GM12873 (cell line): Measurements from ENCODE around the gene RBM23.

Source experiments
- CTCF ChIP-seq: IDR thresholded peaks from 2 replicates; pipeline ENCODE4 v1.5.1; 2012; ENCODE audit warnings: low read depth, mild to moderate bottlenecking, moderate library complexity, low read length, control low read depth; ENCODE audit not compliant: insufficient read depth; ENCODE audit errors: missing control alignments

Gene RBM23

GRCh38 chr14:22883173-22883976 is 35.6 kb downstream of the RBM23 start, which contains the start of gene REM2:
TSS of gene REM2 (plus strand) at chr14:22883222. CDS start at chr14:22883288, 66 bp downstream.
- no peak for TF ChIP-seq CTCF

DNA sequence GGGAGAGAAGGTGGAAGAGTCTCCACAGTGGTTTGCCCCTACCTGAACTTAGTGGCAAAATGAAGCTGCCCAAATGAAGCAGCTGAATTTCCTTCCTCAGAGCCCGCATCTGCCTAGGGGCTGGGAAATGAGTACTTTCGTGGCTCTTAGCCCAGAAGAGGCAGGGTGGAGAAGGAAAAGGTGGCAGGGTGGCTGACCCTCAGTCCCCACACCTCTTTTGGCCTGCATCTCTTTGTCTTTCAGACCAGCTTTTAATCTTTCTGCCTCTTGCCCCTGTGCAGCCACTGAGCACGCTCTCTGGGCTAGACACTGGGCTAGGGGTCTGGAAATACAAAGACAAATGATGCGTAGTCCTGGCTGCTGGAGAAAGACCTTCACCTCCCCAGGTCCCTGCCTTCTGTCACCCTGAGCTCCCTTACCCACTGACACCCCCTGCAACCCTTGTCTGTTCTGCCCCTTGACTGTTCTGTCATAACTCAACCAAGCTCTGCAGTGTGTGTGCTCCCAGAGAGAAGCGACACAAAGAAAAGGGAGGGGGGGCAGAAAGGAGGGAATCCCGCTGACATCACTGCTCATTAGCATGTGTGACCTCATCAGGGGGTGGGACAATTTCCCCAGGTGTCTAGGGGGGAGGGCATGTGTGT is 36.3 kb downstream of the RBM23 start:
- no peak for TF ChIP-seq CTCF

GRCh38 chr14:22882064-22882463 is 36.9 kb downstream of the RBM23 start:
- no peak for TF ChIP-seq CTCF

- TF ChIP-seq CTCF: no peak
These were observed 40.4 kb downstream of the RBM23 start for GRCh38 chr14:22878271-22879246.

DNA sequence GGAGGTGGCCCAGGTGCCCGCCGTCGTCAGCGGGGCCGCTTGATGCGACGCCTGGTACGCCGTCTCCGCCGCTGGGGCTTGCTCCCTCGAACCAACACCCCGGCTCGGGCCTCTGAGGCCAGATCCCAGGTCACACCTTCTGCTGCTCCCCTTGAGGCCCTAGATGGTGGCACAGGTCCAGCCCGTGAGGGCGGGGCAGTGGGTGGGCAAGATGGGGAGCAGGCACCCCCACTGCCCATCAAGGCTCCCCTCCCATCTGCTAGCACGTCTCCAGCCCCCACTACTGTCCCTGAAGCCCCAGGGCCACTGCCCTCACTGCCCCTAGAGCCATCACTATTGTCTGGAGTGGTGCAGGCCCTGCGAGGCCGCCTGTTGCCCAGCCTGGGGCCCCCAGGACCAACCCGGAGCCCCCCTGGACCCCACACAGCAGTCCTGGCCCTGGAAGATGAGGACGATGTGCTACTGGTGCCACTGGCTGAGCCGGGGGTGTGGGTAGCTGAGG is 41.9 kb downstream of the RBM23 start:
- TF ChIP-seq CTCF: no peak

DNA sequence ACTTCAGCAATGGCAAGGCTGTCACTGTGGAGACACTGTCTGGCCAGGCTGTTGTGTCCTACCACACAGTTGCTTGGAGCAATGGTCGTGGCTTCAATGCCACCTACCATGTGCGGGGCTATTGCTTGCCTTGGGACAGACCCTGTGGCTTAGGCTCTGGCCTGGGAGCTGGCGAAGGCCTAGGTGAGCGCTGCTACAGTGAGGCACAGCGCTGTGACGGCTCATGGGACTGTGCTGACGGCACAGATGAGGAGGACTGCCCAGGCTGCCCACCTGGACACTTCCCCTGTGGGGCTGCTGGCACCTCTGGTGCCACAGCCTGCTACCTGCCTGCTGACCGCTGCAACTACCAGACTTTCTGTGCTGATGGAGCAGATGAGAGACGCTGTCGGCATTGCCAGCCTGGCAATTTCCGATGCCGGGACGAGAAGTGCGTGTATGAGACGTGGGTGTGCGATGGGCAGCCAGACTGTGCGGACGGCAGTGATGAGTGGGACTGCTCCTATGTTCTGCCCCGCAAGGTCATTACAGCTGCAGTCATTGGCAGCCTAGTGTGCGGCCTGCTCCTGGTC is 43.1 kb downstream of the RBM23 start:
- no peak for TF ChIP-seq CTCF
